ENCODE measurements around the gene CPLX1. TPM values are rescaled to one million over a fixed set of nuclear protein-coding genes. Genes with fewer than 3 reads are reported as not detected.

CPLX1 gene
- total RNA-seq, 2 experiments from 2014 or later, result 0.43 to 0.61 TPM

Other genes with a start within 250 kb of the CPLX1 start
- not detected for gene TMEM271, start 249.8 kb downstream of the CPLX1 start, total RNA-seq
- 10 to 100 TPM; 16.1 to 22.9 TPM for gene PDE6B, start 200.6 kb downstream of the CPLX1 start, total RNA-seq
- 100 to 1,000 TPM; 245 to 254 TPM for gene ATP5ME, start 151.9 kb downstream of the CPLX1 start, total RNA-seq
- 10 to 100 TPM; 12.4 to 13.0 TPM for gene MYL5, start 151.6 kb downstream of the CPLX1 start, total RNA-seq
- gene SLC49A3, start 137.0 kb downstream of the CPLX1 start, total RNA-seq, result under 1 TPM in 1 of 2 experiments, not detected in 1; 0.19 TPM
- 10 to 100 TPM; 27.8 to 29.3 TPM for gene PCGF3, start 120.3 kb downstream of the CPLX1 start, total RNA-seq
- gene GAK, start 106.2 kb upstream of the CPLX1 start, total RNA-seq, result 100 to 1,000 TPM in 1 of 2 experiments, 10 to 100 TPM in 1; 97.0 to 101 TPM
- 10 to 100 TPM; 13.8 to 15.8 TPM for gene TMEM175, start 106.3 kb upstream of the CPLX1 start, total RNA-seq
- gene DGKQ, start 147.4 kb upstream of the CPLX1 start, total RNA-seq, result 10 to 100 TPM; 11.1 to 11.4 TPM
- gene IDUA, start 160.9 kb upstream of the CPLX1 start, total RNA-seq, result 10 to 100 TPM in 1 of 2 experiments, 1 to 10 TPM in 1; 9.0 to 10.1 TPM
- gene SLC26A1, start 167.3 kb upstream of the CPLX1 start, total RNA-seq, result not detected
- 10 to 100 TPM; 12.2 to 15.1 TPM for gene FGFRL1, start 185.5 kb upstream of the CPLX1 start, total RNA-seq